B cell (primary cell): ENCODE measurements around the gene NELL1. TPM values are rescaled to one million over a fixed set of nuclear protein-coding genes. Genes with fewer than 3 reads are reported as not detected.

Source experiments
- ATAC-seq: fragments of 200-7000 bp; cut with Tn5 transposase; one replicate; pipeline ENCODE4 v1.10.0; 2021; ENCODE audit warnings: low read depth, mild to moderate bottlenecking, moderate number of reproducible peaks, moderate library complexity
- CTCF ChIA-PET: fragments of 350-600 bp; sonication (Branson Sonifier 250); formaldehyde crosslinking; loops from one replicate; lab custom pipeline; 2021; ENCODE audit warnings: antibody characterized with exemption, inconsistent platforms; lab: Charles Lee
- POLR2A ChIA-PET: fragments of 350-600 bp; sonication (Branson Sonifier 250); formaldehyde crosslinking; loops from one replicate; lab custom pipeline; 2021; ENCODE audit warnings: antibody characterized with exemption; lab: Charles Lee
- DNase-seq: peaks from one replicate; pipeline ENCODE4 v3.0.0; 2013
- H2AFZ ChIP-seq: 2 replicates; pipeline ENCODE4 v1.6.1; 2012; ENCODE audit warnings: mild to moderate bottlenecking, low read depth, low read length; ENCODE audit not compliant: insufficient read depth, poor library complexity, severe bottlenecking
- H3K27ac ChIP-seq, 2 donors: 1 replicate in 1 of 2; 2 replicates in 1 of 2; pipeline ENCODE4 v1.5.1; 2012 to 2013; ENCODE audit warnings: low read length in 2 of 2, mild to moderate bottlenecking in 2 of 2, moderate library complexity in 1 of 2
- H3K27me3 ChIP-seq, 4 experiments: fragments of 200-600 bp in 1 of 4; sonication (generic) in 1 of 4; replicated peaks in 1 of 4; 1 replicate in 2 of 4; 2 replicates in 2 of 4; pipeline versions ENCODE4 v1.6.1 to v1.7.0; 2013 to 2016; ENCODE audit warnings: low read length in 3 of 4, mild to moderate bottlenecking in 2 of 4, mixed read lengths in 1 of 4, moderate library complexity in 1 of 4; ENCODE audit not compliant: insufficient read depth in 4 of 4, control insufficient read depth in 3 of 4; ENCODE audit errors: control extremely low read depth in 1 of 4
- H3K36me3 ChIP-seq, 2 experiments: replicated peaks in 1 of 2; 1 replicate in 1 of 2; 2 replicates in 1 of 2; pipeline versions ENCODE4 v1.6.1 to v1.7.1; 2013; ENCODE audit warnings: low read length in 1 of 2; ENCODE audit not compliant: insufficient read depth in 2 of 2, control insufficient read depth in 1 of 2; ENCODE audit errors: control extremely low read depth in 1 of 2, extremely low read depth in 1 of 2
- H3K4me1 ChIP-seq, 2 donors: fragments of 200-600 bp in 1 of 2; sonication (generic) in 1 of 2; 1 replicate in 1 of 2; 2 replicates in 1 of 2; pipeline versions ENCODE4 v1.5.1 to v1.6.1; 2013 to 2017; ENCODE audit warnings: low read length in 2 of 2; ENCODE audit not compliant: control insufficient read depth in 2 of 2, insufficient read depth in 2 of 2
- H3K4me2 ChIP-seq: replicated peaks from 2 replicates; pipeline ENCODE3; 2012; ENCODE audit warnings: mild to moderate bottlenecking, low read depth, low read length; ENCODE audit not compliant: poor library complexity, severe bottlenecking
- H3K4me3 ChIP-seq, 5 experiments: fragments of 200-600 bp in 1 of 5; sonication (generic) in 1 of 5; 1 replicate in 3 of 5; 2 replicates in 2 of 5; pipeline versions ENCODE4 v1.5.1 to v1.7.0; 2011 to 2016; ENCODE audit warnings: low read length in 4 of 5, mild to moderate bottlenecking in 4 of 5, low read depth in 2 of 5, control low read depth in 1 of 5, moderate library complexity in 1 of 5; ENCODE audit not compliant: insufficient read depth in 1 of 5; ENCODE audit errors: control extremely low read depth in 1 of 5, extremely low read depth in 1 of 5
- H3K79me2 ChIP-seq: fragments of 200-600 bp; sonication (generic); one replicate; pipeline ENCODE4 v1.6.0; 2016; ENCODE audit warnings: low read length; ENCODE audit not compliant: control insufficient read depth, insufficient read depth
- H3K9ac ChIP-seq: fragments of 200-600 bp; sonication (generic); 2 replicates; pipeline ENCODE4 v1.6.1; 2017; ENCODE audit warnings: mild to moderate bottlenecking, low read length, moderate library complexity
- H3K9me3 ChIP-seq, 3 donors: one replicate each; pipeline versions ENCODE4 v1.6.1 to v1.7.1; 2013; ENCODE audit warnings: low read length in 2 of 3; ENCODE audit not compliant: control insufficient read depth in 2 of 3, insufficient read depth in 1 of 3; ENCODE audit errors: control extremely low read depth in 1 of 3
- H4K20me1 ChIP-seq: 2 replicates; pipeline ENCODE4 v1.6.0; 2012; ENCODE audit warnings: mild to moderate bottlenecking, low read length; ENCODE audit not compliant: insufficient read depth, control insufficient read depth, poor library complexity, severe bottlenecking
- H3K27ac Mint-ChIP-seq: one replicate; pipeline ENCODE4 v1.8.0; 2021; ENCODE audit warnings: mixed read lengths
- H3K27me3 Mint-ChIP-seq: one replicate; pipeline ENCODE4 v1.8.0; 2021; ENCODE audit warnings: mixed read lengths
- H3K4me1 Mint-ChIP-seq: one replicate; pipeline ENCODE4 v1.8.0; 2021; ENCODE audit warnings: mixed read lengths
- H3K4me3 Mint-ChIP-seq: one replicate; pipeline ENCODE4 v1.8.0; 2021; ENCODE audit warnings: mixed read lengths
- H3K9me3 Mint-ChIP-seq: one replicate; pipeline ENCODE4 v1.8.0; 2022; ENCODE audit warnings: mixed read lengths; ENCODE audit not compliant: insufficient read depth
- CTCF ChIP-seq: fragments of 200-600 bp; IDR thresholded peaks from one replicate; pipeline ENCODE4 v1.8.0; 2022; ENCODE audit warnings: antibody characterized with exemption, mild to moderate bottlenecking
- EZH2 ChIP-seq: IDR thresholded peaks from 2 replicates; pipeline ENCODE4 v1.6.1; 2012; ENCODE audit warnings: borderline replicate concordance, low read depth, mild to moderate bottlenecking, moderate library complexity, low read length; ENCODE audit not compliant: insufficient read depth, poor library complexity, severe bottlenecking
- WGBS: methylation state at CpG from one replicate; pipeline ENCODE4 v1.1.5; 2013; ENCODE audit warnings: missing lambda C conversion rate; ENCODE audit not compliant: insufficient coverage; 5-methylcytosine and 5-hydroxymethylcytosine counted together
- intact Hi-C: fragments of 100-400 bp; cut with micrococcal nuclease; formaldehyde crosslinking; loops from one replicate; pipeline ENCODE4 v1.10.0; 2022
- polyA plus RNA-seq: library from polyadenylated mRNA; depleted of rRNA; stranded (reverse); fragments of >200 nt; gene quantifications from 2 replicates; pipeline ENCODE4 v1.2.3, GENCODE V29; 2012
- total RNA-seq, 2 donors: library from RNA; stranded (reverse); fragments of 120-200 nt in 1 of 2; gene quantifications; 1 replicate in 1 of 2; 2 replicates in 1 of 2; pipeline versions ENCODE4 v1.2.3 to v1.2.4, GENCODE V29; 2013 to 2022

The NELL1 gene
- total and polyA plus RNA-seq, 2 donors (not counting 1 experiment from before 2014, with no cell fraction given): not detected

- Mint-ChIP-seq H3K9me3 (peaks cover 7% of the 10 kb centered on the region), H3K4me1 (no peaks in the 10 kb centered on the region), H3K4me3 (no peak overlapping the region), H3K27me3 (no peaks in the 10 kb centered on the region), H3K27ac (no peak overlapping the region)
- H3K4me3 ChIP-seq: no peak overlapping the region
- no peaks in the 10 kb centered on the region for H3K27me3 ChIP-seq
- DNase-seq (no peak), ATAC-seq (no peak)
- WGBS: no CpG with 5 or more reads among the region's 5 CpGs
- no peak for TF ChIP-seq EZH2
- TF ChIP-seq CTCF: no peak
- H3K36me3 ChIP-seq: no peaks in the 10 kb centered on the region
- H3K79me2 ChIP-seq: no peaks in the 10 kb centered on the region
- CTCF ChIA-PET: no interaction called here
- intact Hi-C loops: no loop called here
- no peak overlapping the region for H3K4me2 ChIP-seq
- H3K4me1 ChIP-seq: no peaks in the 10 kb centered on the region
- no peaks in the 10 kb centered on the region for H3K9me3 ChIP-seq
- H4K20me1 ChIP-seq: no peaks in the 10 kb centered on the region
- H3K9ac ChIP-seq: no peak overlapping the region
- POLR2A ChIA-PET: no interaction called here
- H2AFZ ChIP-seq: no peak overlapping the region
- no peak overlapping the region for H3K27ac ChIP-seq
These were observed 294.2 kb downstream of the NELL1 start for GRCh38 chr11:20963596-20963995.

- Histone ChIP-seq H4K20me1 (no peaks in the 10 kb centered on the region), H3K36me3 (no peaks in the 10 kb centered on the region), H3K27ac (no peak overlapping the region), H2AFZ (no peak overlapping the region), H3K4me1 (no peaks in the 10 kb centered on the region), H3K4me3 (no peak overlapping the region), H3K9ac (no peak overlapping the region), H3K9me3 (no peaks in the 10 kb centered on the region), H3K4me2 (no peak overlapping the region), H3K27me3 (no peaks in the 10 kb centered on the region), H3K79me2 (no peaks in the 10 kb centered on the region)
- WGBS: 100% methylated on average over 3 of the region's 3 CpGs
- H3K4me3 Mint-ChIP-seq: no peak overlapping the region
- no peaks in the 10 kb centered on the region for H3K27me3 Mint-ChIP-seq
- CTCF ChIA-PET: no interaction called here
- ATAC-seq: no peak
- DNase-seq: no peak
- no peak overlapping the region for H3K27ac Mint-ChIP-seq
- no peaks in the 10 kb centered on the region for H3K4me1 Mint-ChIP-seq
- peaks cover 4% of the 10 kb centered on the region for H3K9me3 Mint-ChIP-seq
- intact Hi-C loops: no loop called here
- POLR2A ChIA-PET: no interaction called here
- no peak for TF ChIP-seq CTCF
- no peak for TF ChIP-seq EZH2
These were observed 295.6 kb downstream of the NELL1 start for GRCh38 chr11:20964985-20965384.
